Fibroblast of mammary gland (primary cell): Measurements from ENCODE around the gene CDK5RAP2.
"Not testable (repeated sequence)": the region's sequence is repeated elsewhere in the genome, so short reads cannot be mapped to it uniquely, and the experiment has no call there.

Experiments
- DNase-seq: peaks from one replicate; pipeline ENCODE4 v3.0.0-alpha.2; 2010; ENCODE audit warnings: low read depth
- H3K4me3 ChIP-seq: 2 replicates; pipeline ENCODE4 v1.5.1; 2011; ENCODE audit warnings: low read depth, mild to moderate bottlenecking, low read length, moderate library complexity; ENCODE audit not compliant: control insufficient read depth
- TF ChIP-seq, protein P1 (sequence below): conservative IDR thresholded peaks from 2 replicates; pipeline ENCODE4 v1.5.1; 2011; ENCODE audit warnings: low read depth, low read length, inconsistent platforms; ENCODE audit not compliant: control insufficient read depth, insufficient read depth

Gene CDK5RAP2

DNA sequence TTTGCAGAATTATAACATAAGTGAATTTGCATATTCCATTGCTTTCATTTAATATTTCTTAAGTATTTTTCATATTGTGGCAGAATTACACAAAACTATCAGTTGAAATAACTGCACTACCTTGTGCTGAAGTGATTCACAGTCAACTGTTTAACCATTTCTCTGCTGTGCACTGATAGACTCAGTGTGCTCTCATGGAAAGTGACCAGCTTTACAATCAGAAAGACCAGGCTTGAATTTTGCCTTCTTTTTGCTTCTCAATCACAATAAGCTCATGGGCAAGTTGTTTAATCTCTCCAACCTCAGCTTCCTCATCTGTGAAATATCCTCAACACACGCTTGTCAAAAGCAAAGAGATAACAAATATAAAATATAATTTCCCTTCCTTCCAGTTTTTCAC is 18.3 kb downstream of the CDK5RAP2 start:
- no peak overlapping the region for H3K4me3 ChIP-seq
- TF ChIP-seq, protein P1, sequence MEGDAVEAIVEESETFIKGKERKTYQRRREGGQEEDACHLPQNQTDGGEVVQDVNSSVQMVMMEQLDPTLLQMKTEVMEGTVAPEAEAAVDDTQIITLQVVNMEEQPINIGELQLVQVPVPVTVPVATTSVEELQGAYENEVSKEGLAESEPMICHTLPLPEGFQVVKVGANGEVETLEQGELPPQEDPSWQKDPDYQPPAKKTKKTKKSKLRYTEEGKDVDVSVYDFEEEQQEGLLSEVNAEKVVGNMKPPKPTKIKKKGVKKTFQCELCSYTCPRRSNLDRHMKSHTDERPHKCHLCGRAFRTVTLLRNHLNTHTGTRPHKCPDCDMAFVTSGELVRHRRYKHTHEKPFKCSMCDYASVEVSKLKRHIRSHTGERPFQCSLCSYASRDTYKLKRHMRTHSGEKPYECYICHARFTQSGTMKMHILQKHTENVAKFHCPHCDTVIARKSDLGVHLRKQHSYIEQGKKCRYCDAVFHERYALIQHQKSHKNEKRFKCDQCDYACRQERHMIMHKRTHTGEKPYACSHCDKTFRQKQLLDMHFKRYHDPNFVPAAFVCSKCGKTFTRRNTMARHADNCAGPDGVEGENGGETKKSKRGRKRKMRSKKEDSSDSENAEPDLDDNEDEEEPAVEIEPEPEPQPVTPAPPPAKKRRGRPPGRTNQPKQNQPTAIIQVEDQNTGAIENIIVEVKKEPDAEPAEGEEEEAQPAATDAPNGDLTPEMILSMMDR: no peak
- no peak for DNase-seq

DNA sequence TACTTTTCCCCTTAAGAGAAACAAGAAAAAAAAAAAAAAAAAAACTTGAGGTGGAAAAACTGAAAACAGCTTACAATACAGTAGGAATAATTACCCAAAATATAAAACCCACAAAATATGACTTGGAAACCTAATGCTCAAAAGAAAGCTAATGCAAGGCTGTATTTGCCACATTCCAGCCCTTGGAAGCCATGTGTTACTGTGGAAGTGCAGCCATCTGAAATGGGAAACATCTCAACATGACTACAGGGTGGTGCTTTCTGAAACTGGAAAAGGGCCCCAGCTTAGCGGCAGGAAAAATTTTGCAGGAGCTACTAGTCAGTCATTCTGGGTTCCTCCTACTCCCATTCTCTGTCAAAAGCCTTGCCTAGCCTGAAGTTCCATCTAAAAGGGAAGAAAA is 20.4 kb downstream of the CDK5RAP2 start:
- TF ChIP-seq, protein P1: no peak
- no peak overlapping the region for H3K4me3 ChIP-seq
- no peak for DNase-seq

DNA sequence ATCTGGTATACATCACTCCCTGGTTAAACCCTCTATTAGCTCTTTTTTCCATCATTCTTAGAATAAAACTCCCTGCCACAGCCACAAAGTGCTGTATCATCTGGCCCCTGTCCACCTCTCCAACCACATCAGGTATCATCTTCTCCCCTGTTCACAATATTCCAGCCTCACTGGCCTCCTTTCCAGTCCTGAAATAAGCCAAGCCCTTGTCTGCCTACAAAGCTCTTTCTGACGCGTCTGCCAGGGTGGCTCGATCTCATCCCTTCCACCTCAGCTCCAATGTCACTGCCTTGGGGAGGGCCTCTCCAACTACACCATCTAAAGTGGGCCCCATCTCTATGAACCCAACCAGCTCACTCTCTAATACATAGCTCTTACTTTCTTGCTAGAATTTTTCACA is 21.5 kb downstream of the CDK5RAP2 start:
- H3K4me3 ChIP-seq: no peak overlapping the region
- no peak for DNase-seq
- TF ChIP-seq, protein P1: no peak

DNA sequence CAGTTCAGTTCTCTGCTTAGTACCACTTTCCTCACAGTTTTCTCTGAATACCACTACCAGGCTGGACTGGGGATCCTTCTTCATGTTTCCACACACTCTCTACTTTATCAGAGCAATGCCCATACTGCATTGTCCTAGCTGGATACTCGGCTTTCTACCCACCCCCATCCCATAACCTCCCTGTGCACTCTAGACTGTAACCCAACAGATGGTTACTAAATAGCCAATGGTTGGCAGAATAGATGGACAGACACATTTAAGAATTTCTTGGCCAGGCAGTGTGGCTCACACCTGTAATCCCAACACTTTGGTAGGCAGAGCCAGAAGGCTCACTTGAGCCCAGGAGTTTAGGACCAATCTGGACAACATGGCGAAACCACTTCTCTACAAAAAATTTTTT is 22.8 kb downstream of the CDK5RAP2 start:
- H3K4me3 ChIP-seq: no peak overlapping the region
- DNase-seq: no peak
- TF ChIP-seq, protein P1: no peak

DNA sequence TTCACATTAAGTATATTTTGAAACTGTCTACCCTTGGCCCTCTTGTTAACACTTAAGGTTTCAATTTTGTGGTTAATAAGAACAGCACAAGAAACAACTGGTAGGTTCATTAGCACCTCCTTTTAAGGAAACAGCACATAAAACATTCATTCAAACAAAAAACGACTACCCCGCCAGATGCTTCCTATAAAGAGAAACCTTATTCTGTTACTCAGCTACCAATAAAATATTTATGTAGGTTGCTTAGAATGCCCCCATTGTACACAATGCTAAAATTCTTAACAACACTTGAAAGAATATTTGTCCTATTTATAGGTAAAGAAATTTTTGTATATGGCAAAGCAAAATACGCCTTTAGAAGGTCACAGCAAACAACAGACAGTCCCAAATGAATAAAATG is 23.2 kb downstream of the CDK5RAP2 start:
- TF ChIP-seq, protein P1: no peak
- H3K4me3 ChIP-seq: no peak overlapping the region

DNA sequence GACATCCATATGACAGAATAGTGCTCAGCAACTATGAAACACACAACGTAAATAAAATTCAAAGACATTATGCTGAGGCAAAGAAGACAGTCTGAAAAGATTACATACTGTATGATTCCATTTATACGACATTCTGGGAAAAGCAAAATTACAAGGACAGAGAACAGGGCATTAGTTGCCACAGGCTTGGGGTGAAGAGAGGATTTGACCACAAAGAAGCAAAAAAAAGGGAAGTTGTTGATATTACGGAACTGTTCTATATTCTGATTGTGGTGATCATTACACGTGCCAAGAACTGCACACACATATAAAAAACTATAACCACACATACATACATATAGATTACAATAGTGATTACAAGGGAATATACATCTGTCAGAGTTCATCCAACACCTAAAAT is 24.1 kb downstream of the CDK5RAP2 start:
- TF ChIP-seq, protein P1: no peak
- H3K4me3 ChIP-seq: no peak overlapping the region
- no peak for DNase-seq

More for the DNA sequence above, 23.2 kb downstream of the CDK5RAP2 start:
- DNase-seq: no peak

DNA sequence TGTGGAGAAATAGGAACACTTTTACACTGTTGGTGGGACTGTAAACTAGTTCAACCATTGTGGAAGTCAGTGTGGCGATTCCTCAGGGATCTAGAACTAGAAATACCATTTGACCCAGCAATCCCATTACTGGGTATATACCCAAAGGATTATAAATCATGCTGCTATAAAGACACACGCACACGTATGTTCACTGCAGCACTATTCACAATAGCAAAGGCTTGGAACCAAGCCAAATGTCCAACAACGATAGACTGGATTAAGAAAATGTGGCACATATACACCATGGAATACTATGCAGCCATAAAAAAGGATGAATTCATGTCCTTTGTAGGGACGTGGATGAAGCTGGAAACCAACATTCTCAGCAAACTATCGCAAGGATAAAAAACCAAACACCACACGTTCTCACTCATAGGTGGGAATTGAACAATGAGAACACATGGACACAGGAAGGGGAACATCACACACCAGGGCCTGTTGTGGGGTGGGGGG is 27.7 kb downstream of the CDK5RAP2 start:
- not testable (repeated sequence) for H3K4me3 ChIP-seq, DNase-seq
